WERI-Rb-1 (cell line): ENCODE data around the gene SCFD2.
"Not testable (repeated sequence)": the region's sequence is repeated elsewhere in the genome, so short reads cannot be mapped to it uniquely, and the experiment has no call there.

ENCODE experiments used
- DNase-seq: peaks from one replicate; pipeline ENCODE4 v3.0.0-alpha.2; 2020
- H3K27ac ChIP-seq: fragments of 250-450 bp; sonication (Bioruptor Pico); 2 replicates; pipeline ENCODE4 v1.5.1; 2020; ENCODE audit warnings: mild to moderate bottlenecking, moderate library complexity
- H3K27me3 ChIP-seq: fragments of 250-450 bp; sonication (Bioruptor Pico); 2 replicates; pipeline ENCODE4 v1.5.1; 2021; ENCODE audit warnings: mild to moderate bottlenecking, low read depth, moderate library complexity; ENCODE audit not compliant: insufficient read depth, severe bottlenecking
- H3K36me3 ChIP-seq: fragments of 250-450 bp; sonication (Bioruptor Pico); 2 replicates; pipeline ENCODE4 v1.5.1; 2020; ENCODE audit warnings: mild to moderate bottlenecking, moderate library complexity
- H3K4me3 ChIP-seq: 2 replicates; pipeline ENCODE4 v1.5.1; 2011; ENCODE audit warnings: low read depth, mild to moderate bottlenecking, control low read depth, low read length
- H3K9me3 ChIP-seq: fragments of 250-450 bp; sonication (Bioruptor Pico); 2 replicates; pipeline ENCODE4 v1.5.1; 2021; ENCODE audit warnings: mild to moderate bottlenecking, moderate library complexity; ENCODE audit not compliant: severe bottlenecking
- CTCF ChIP-seq: IDR thresholded peaks from 2 replicates; pipeline ENCODE4 v1.5.1; 2011; ENCODE audit warnings: low read depth, mild to moderate bottlenecking, control low read depth, inconsistent platforms, low read length

The SCFD2 gene

GRCh38 chr4:53365486-53366300 is at the start of gene SCFD2:
SCFD2 (minus strand) TSS chr4:53366061.
- Histone ChIP-seq H3K27ac (peak within 1 kb of the TSS; percentile 66), H3K4me3 (peak within 1 kb of the TSS; percentile 81), H3K36me3 (no peaks in the 10 kb centered on the region), H3K27me3 (no peaks in the 10 kb centered on the region), H3K9me3 (no peaks in the 10 kb centered on the region)
- DNase-seq: peak; percentile 96
- no peak for TF ChIP-seq CTCF

GRCh38 chr4:53409479-53409878 is 43.6 kb upstream of the SCFD2 start:
- H3K4me3 ChIP-seq, DNase-seq, H3K27ac ChIP-seq, H3K36me3 ChIP-seq, H3K27me3 ChIP-seq, H3K9me3 ChIP-seq: not testable (repeated sequence)

- no peaks in the 10 kb centered on the region for H3K9me3 ChIP-seq
- no peak overlapping the region for H3K4me3 ChIP-seq
- DNase-seq: no peak
- H3K27ac ChIP-seq: no peak overlapping the region
- H3K27me3 ChIP-seq: no peaks in the 10 kb centered on the region
- H3K36me3 ChIP-seq: peaks cover 34% of the 10 kb centered on the region
- TF ChIP-seq CTCF: no peak
Observed at GRCh38 chr4:53380221-53380620, 14.4 kb upstream of the SCFD2 start.

GRCh38 chr4:53378171-53378482 is 12.3 kb upstream of the SCFD2 start:
- TF ChIP-seq CTCF: no peak
- peak overlapping the region; percentile 70 for H3K4me3 ChIP-seq
- DNase-seq: no peak
- H3K36me3 ChIP-seq: peaks cover 19% of the 10 kb centered on the region
- peak overlapping the region; percentile 94 for H3K27ac ChIP-seq
- H3K9me3 ChIP-seq: no peaks in the 10 kb centered on the region
- no peaks in the 10 kb centered on the region for H3K27me3 ChIP-seq

GRCh38 chr4:53377319-53378170 is 11.7 kb upstream of the SCFD2 start, which contains the start of gene FIP1L1:
FIP1L1 (plus strand) TSS chr4:53377641; CDS start chr4:53377839, 198 bp downstream.
- no peaks in the 10 kb centered on the region for H3K27me3 ChIP-seq
- H3K36me3 ChIP-seq: peaks cover 19% of the 10 kb centered on the region
- H3K4me3 ChIP-seq: peak within 1 kb of the TSS; percentile 70
- TF ChIP-seq CTCF: no peak
- H3K27ac ChIP-seq: peak within 1 kb of the TSS; percentile 94
- H3K9me3 ChIP-seq: no peaks in the 10 kb centered on the region
- DNase-seq: peak; percentile 96

- peaks cover 19% of the 10 kb centered on the region for H3K36me3 ChIP-seq
- no peak for TF ChIP-seq CTCF
- DNase-seq: no peak
- peak overlapping the region; percentile 94 for H3K27ac ChIP-seq
- H3K4me3 ChIP-seq: peak overlapping the region; percentile 70
- no peaks in the 10 kb centered on the region for H3K27me3 ChIP-seq
- no peaks in the 10 kb centered on the region for H3K9me3 ChIP-seq
Observed at GRCh38 chr4:53376900-53377299, 11.0 kb upstream of the SCFD2 start.
